HG03060 (cell line): Measurements from ENCODE around the gene PLXNA2.

ENCODE experiments used
- ATAC-seq: cut with Tn5 transposase; IDR thresholded peaks from one replicate; pipeline ENCODE4 v1.9.1; 2021; ENCODE audit warnings: low read depth, moderate number of reproducible peaks; ENCODE audit not compliant: unreplicated experiment

PLXNA2 gene

GRCh38 chr1:208008534-208008933 lies 235.7 kb downstream of the PLXNA2 start:
- no peak for ATAC-seq

DNA sequence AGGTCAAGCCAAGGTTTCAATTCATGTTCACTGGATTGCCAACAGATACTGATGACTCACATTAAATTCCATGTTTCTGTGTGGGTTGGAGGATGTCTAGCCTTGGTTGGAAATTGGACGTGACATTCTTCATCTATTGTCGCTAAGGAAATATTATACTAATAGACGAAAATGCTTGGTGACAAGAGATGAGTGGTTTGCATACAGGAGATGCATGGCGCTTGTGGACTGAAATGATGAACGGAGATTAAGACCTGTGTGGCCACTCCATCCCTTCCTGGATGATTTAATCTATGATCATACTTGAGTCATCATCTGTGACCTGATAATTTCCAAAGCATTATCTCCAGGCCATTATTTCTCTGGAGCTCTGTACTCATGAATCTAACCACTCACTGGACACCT lies 236.2 kb downstream of the PLXNA2 start:
- no peak for ATAC-seq

DNA sequence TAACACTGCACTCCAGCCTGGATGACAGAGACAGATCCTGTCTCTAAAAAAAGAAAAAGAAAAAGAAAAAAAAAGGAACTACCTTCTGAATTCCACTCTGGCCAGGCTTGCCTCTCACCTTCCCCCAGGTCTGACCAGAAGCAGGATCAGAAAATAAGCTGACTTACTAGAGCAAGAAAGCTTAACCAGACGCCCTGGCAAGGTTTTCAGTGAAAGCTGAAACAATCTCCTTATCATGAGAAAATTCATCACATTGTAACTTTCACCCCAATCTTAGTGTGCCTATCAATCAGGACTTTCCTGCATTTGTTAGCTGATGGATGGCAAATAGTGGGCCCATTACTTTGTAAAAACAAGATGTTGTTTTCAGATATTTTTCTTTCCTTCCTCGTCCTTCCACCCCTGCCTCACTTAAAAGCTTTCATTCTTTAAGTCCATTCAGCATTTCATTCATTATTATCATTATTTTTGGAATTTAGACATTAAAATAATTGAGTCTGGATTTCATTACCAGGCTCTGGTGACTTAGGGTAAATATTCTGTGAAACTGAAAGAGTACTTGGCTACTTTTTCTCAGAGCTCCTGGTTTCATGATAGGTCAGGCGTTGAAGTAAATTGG lies 236.8 kb downstream of the PLXNA2 start:
- no peak for ATAC-seq

DNA sequence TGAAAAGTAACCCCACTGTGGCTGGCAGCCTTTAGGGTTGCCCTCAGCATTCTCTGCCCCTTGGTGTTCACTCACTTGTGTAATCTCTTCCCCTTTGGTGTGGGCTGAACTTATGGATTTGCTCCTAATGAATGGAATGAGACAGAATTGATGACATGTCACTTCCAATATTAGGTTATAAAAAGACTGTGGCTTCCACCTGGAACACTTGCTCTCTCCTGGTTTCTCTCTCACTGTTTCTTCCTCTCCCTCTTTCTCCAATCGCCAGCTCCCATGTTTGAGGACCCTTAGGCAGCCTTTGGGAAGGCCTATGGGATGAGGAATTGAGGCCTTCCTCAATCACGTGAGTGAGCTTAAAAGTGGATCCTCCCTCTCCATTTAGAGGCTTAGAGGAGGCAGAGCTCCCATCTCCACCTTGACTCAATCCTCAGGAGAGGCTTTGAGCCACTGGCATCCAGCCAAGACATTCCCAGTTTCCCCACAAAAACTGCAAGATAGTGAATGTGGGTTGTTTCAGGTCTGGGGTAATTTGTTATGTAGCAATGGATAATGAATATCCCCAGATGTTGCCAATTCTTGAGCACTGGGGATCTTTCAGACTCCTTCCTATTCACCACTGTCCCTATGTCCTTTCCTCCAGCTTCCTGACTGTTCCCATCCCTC lies 237.8 kb downstream of the PLXNA2 start:
- no peak for ATAC-seq

DNA sequence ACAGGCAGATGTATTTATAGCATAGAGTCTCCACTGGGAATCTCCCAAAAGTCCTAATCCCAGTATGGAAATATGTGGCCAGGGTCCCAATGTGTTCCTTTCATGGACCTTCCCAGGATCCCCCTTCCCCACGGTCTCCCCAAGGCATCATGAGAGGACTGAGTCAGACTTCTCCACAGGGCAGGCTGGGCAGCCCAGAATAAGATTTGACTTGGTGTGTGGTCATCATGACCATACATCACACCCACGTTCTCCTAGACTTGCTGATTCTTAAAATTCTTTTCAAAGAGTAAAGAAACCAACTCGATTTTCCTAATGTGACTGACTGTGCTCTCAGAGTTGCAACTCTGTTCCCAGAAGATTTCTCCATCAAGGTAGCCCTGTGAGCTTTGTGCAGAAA lies 239.3 kb downstream of the PLXNA2 start:
- no peak for ATAC-seq

- no peak for ATAC-seq
These were observed 240.9 kb downstream of the PLXNA2 start for GRCh38 chr1:208003241-208003640.

- no peak for ATAC-seq
These were observed 241.5 kb downstream of the PLXNA2 start for GRCh38 chr1:208002672-208003071.

DNA sequence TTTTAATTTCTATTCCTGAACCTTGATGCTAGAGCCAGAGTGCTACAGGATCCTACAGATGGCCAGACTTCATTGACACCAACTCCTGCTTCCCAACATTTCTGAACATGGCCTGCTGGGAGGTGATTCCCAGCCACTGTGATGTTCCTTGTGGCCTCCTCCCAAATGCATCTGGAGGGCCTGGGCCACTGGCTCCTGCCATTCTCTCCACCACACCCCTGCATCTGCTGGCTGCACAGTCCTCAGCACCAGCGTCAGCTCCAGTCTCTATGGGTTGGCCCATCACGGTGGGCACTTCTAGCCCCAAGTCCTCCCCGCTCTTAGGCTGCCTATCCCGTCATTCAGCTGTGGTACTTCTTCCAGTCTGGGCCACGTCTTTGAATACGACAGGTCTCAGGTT lies 242.1 kb downstream of the PLXNA2 start:
- no peak for ATAC-seq

GRCh38 chr1:208000504-208000903 lies 243.7 kb downstream of the PLXNA2 start:
- ATAC-seq, result no peak

DNA sequence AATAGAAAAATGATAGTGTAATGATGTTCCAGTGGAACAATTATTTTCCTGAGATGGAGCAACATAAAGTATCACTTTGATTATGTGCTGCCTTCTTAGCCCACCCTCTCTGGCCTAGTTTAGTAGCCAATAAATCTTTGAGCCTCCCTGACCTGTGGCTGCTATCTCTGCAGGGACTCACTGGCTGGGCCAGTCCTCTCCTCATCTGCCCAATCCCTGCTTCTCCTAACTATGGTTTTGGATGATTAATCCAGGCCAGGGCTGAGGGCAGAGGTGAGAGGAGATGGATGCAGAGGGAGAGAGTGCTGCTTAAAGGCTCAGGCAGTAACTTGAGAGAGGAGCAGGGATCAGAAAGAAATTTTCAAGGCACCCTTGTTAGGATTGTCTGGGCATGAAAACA lies 244.2 kb downstream of the PLXNA2 start:
- ATAC-seq, result no peak

DNA sequence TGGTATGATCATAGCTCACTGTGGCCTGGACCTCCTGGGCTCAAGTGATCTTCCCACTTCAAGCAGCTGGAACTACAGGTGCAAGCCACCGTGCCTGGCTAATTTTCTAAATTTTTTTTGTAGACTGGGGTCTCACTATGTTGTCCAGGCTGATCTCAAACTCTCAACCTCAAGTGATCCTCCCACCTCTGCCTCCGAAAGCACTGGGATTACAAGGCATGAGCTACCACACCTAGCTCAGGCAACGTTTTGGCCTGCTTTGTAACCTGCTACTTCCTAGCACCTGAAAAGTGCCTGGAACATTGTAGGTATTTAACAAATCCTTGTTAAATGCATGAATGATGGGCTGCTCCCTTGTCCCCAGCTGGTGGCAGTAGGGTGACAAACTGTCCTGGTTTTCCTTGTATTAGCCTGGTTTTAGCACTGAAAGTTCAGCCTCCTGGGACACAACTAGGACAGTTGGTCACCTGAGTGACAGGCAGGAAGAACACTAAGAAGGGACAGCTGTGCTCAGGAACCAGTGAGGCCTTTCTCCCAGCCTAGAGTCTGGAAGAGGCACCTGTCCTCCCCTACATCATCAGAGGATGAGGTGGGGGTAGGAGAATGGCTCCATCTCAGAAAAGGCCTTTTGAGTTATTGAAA lies 244.8 kb downstream of the PLXNA2 start:
- ATAC-seq, result no peak

DNA sequence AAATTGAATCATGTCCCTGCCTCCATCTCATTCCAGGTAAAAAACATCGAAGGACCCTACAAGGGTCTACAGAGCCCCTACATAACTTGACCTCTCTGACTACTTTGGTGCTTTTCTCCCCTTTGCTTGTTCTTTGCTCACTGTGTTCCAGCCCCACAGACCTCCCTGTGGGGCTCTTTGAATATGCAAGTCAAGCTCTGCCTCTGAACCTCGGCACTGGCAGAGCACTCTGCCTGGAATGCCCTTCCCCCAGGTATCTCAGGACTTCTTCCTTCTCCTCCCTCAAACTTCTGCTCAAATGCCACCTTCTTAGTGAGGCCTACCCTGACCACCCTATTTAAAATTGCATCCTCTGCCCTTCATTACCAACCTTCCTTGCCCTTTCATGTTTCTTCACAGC lies 245.5 kb downstream of the PLXNA2 start:
- ATAC-seq, result no peak

GRCh38 chr1:207997486-207998268 lies 246.5 kb downstream of the PLXNA2 start:
- ATAC-seq, result no peak

GRCh38 chr1:207996636-207997035 lies 247.5 kb downstream of the PLXNA2 start:
- ATAC-seq, result no peak

- ATAC-seq, result no peak
These were observed 248.6 kb downstream of the PLXNA2 start for GRCh38 chr1:207995576-207995975.

DNA sequence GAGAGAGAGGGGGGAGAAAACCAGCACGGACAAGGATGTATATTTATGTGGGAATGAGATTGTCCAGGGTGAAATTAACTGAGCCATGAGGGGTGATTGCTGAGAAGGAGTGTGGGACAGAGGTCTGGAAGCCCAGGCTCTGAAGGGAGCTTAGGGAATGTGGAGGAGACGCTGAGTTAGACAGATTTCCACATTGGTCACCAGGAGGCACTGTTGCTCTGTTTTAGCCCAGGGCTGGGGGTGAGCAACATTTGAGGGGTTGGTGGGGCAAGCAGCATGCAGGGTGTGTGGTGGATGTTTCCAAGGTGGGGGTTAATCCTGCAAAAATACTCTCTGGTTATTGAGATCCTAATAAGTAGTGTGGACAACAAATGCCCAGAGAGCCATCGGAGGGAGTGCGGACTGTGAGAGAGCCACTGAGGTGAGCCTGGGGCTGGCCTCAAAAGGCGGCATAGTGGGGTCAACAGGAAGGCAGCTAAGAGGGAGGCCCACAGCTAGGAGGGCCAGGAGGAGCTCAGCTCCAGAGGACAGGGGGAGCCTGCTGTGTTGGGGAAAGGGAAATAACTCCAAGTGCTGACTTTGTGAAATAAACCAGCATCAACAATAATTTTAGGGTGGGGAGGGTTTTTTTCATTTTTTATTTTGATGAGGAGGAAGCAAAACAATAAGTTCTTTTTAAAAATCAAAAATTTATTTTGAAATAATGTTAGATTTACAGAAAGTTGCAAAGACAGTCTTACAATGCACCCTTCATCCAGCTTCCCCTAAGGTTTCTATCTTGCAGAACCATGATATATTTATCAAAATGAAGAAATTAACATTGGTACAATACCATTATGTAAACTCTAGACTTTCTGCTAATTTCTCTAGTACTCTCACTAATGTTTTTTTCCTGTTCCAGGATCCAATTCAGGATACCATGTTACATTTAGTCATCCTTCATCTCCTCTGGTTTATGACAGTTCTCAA lies 250.4 kb downstream of the PLXNA2 start:
- ATAC-seq, result no peak

GRCh38 chr1:207992677-207993236 lies 251.4 kb downstream of the PLXNA2 start:
- no peak for ATAC-seq

GRCh38 chr1:207991583-207992026 lies 252.6 kb downstream of the PLXNA2 start:
- no peak for ATAC-seq

- ATAC-seq, result no peak
These were observed 253.2 kb downstream of the PLXNA2 start for GRCh38 chr1:207990876-207991582.
